HepG2 (cell line): ENCODE data around the gene IGF2BP1. TPM values are rescaled to one million over a fixed set of nuclear protein-coding genes. Genes with fewer than 3 reads are reported as not detected.

Experiments used
- CCDC6 ChIP-seq: sonication (generic); formaldehyde crosslinking; IDR thresholded peaks from 2 replicates; pipeline ENCODE4 v1.8.1; 2022; ENCODE audit warnings: mild to moderate bottlenecking, missing genetic modification reagents, moderate library complexity
- CERS6 ChIP-seq: sonication (generic); formaldehyde crosslinking; IDR thresholded peaks from 2 replicates; pipeline ENCODE4 v1.5.0; 2020; ENCODE audit warnings: missing genetic modification reagents
- CREB3 ChIP-seq: sonication (generic); formaldehyde crosslinking; IDR thresholded peaks from 2 replicates; pipeline ENCODE4 v1.5.0; 2020; ENCODE audit warnings: missing genetic modification reagents
- MEIS1 ChIP-seq: sonication (generic); formaldehyde crosslinking; IDR thresholded peaks from 2 replicates; pipeline ENCODE4 v1.9.0; 2021; ENCODE audit warnings: mild to moderate bottlenecking, missing genetic modification reagents, moderate library complexity, borderline replicate concordance
- NR0B2 ChIP-seq: sonication (generic); formaldehyde crosslinking; IDR thresholded peaks from 2 replicates; pipeline ENCODE4 v1.4.0; 2020; ENCODE audit warnings: mild to moderate bottlenecking, missing genetic modification reagents
- POLR2AphosphoS2 ChIP-seq: IDR thresholded peaks from 2 replicates; pipeline ENCODE4 v1.6.1; 2011; ENCODE audit warnings: low read depth, low read length, improper control_type of control experiment
- SALL2 ChIP-seq: sonication (generic); formaldehyde crosslinking; IDR thresholded peaks from 2 replicates; pipeline ENCODE4 v1.8.1; 2023; ENCODE audit warnings: mild to moderate bottlenecking, missing genetic modification reagents, inconsistent platforms
- ZBTB25 ChIP-seq: IDR thresholded peaks from 2 replicates; pipeline ENCODE4 v1.6.1; 2018; ENCODE audit warnings: missing genetic modification reagents
- ZFX ChIP-seq: sonication (generic); formaldehyde crosslinking; IDR thresholded peaks from 2 replicates; pipeline ENCODE4 v1.4.0; 2020; ENCODE audit warnings: mild to moderate bottlenecking, low read depth, missing genetic modification reagents, moderate library complexity
- ZNF136 ChIP-seq: sonication (generic); formaldehyde crosslinking; IDR thresholded peaks from 2 replicates; pipeline ENCODE4 v1.8.1; 2022; ENCODE audit warnings: low read depth, mild to moderate bottlenecking, moderate library complexity, missing genetic modification reagents
- ZNF24 ChIP-seq: fragments of 450-650 bp; IDR thresholded peaks from 2 replicates; pipeline ENCODE4 v1.6.1; 2017; ENCODE audit warnings: antibody characterized with exemption, mild to moderate bottlenecking
- ZNF549 ChIP-seq: sonication (generic); formaldehyde crosslinking; IDR thresholded peaks from 2 replicates; pipeline ENCODE4 v1.5.0; 2020; ENCODE audit warnings: missing genetic modification reagents
- ZNF580 ChIP-seq: IDR thresholded peaks from 2 replicates; pipeline ENCODE4 v1.6.1; 2016; ENCODE audit warnings: low read depth, borderline replicate concordance
- polyA plus RNA-seq, 8 experiments: library from polyadenylated mRNA; depleted of rRNA in 3 of 8; stranded (reverse) in 7 of 8; unstranded in 1 of 8; fragments of >200 nt; fragmentation: Illumina TruSeq in 4 of 8; extraction: Trizol in 4 of 8; gene quantifications; 2 replicates each; pipeline versions ENCODE4 v1.2.1 to v1.2.3, GENCODE V29; 2011 to 2016; ENCODE audit warnings: low read depth in 4 of 8, missing spikeins in 1 of 8, mixed read lengths in 1 of 8; ENCODE audit not compliant: insufficient read depth in 1 of 8
- total RNA-seq, 5 experiments: library from RNA; depleted of rRNA; stranded (reverse); fragments of >200 nt; fragmentation: Illumina TruSeq; extraction: Trizol; gene quantifications; 2 replicates each; pipeline ENCODE4 v1.2.3, GENCODE V29; 2016; ENCODE audit warnings: low read depth in 1 of 5
- TF ChIP-seq, protein P1 (sequence below): sonication (generic); formaldehyde crosslinking; IDR thresholded peaks from 2 replicates; pipeline ENCODE4 v1.4.0; 2020; ENCODE audit warnings: missing genetic modification reagents, borderline replicate concordance
- TF ChIP-seq, protein P2 (sequence below): sonication (generic); formaldehyde crosslinking; IDR thresholded peaks from 2 replicates; pipeline ENCODE4 v1.4.0; 2020; ENCODE audit warnings: missing genetic modification reagents, borderline replicate concordance

IGF2BP1 gene
- total and polyA plus RNA-seq, 2 of the 13 experiments (the other 11 are each of a cell fraction or from before 2014, with no cell fraction given) = 29.7 to 75.1 TPM

DNA sequence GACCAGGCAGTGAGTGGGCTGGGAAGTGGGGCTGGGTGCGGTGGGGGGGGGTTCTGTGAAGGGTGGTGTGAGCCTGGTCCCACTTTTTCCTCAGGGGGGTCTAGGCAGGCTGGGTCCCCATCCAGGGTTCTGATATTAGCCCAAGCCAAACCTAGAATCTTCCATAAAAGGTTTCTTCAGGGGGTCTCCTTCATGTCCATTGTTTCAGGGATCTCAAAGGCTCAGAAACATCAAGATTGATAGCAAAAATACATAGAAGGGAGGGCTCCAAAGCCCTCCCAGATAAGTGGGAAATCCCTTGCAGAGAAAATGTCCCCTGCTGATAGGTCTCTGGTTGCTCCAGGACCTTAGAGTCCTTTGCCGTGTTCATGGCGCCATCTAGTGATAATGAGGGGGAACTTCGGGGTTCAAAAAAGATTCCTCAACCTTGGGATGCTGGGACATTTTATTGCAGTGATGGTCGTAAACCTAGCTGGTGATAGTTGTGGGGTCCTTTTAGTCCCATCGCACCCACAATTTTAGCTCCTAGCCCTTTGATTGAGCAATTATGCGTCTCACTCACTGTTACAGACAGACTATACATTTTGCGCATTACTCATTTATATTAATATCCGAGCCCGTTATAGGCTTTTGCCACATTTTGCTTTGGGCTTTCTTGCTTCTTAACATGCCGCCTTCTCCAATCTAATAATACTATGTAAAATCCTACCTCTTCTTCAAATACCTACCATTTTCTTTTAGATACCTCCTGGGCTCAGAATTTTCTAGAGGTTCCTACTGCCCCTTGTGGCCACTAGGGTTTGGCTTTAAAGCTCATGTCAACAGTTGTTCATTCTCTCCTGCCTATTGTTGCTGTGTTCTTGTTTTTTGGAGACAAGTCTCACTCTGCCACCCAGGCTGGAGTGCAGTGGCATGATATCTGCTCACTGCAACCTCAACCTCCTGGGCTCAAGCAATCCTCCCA, 35.1 kb downstream of the IGF2BP1 start (continued):
- TF ChIP-seq POLR2AphosphoS2 = no peak
- TF ChIP-seq ZNF580 = no peak
- TF ChIP-seq, protein P1, sequence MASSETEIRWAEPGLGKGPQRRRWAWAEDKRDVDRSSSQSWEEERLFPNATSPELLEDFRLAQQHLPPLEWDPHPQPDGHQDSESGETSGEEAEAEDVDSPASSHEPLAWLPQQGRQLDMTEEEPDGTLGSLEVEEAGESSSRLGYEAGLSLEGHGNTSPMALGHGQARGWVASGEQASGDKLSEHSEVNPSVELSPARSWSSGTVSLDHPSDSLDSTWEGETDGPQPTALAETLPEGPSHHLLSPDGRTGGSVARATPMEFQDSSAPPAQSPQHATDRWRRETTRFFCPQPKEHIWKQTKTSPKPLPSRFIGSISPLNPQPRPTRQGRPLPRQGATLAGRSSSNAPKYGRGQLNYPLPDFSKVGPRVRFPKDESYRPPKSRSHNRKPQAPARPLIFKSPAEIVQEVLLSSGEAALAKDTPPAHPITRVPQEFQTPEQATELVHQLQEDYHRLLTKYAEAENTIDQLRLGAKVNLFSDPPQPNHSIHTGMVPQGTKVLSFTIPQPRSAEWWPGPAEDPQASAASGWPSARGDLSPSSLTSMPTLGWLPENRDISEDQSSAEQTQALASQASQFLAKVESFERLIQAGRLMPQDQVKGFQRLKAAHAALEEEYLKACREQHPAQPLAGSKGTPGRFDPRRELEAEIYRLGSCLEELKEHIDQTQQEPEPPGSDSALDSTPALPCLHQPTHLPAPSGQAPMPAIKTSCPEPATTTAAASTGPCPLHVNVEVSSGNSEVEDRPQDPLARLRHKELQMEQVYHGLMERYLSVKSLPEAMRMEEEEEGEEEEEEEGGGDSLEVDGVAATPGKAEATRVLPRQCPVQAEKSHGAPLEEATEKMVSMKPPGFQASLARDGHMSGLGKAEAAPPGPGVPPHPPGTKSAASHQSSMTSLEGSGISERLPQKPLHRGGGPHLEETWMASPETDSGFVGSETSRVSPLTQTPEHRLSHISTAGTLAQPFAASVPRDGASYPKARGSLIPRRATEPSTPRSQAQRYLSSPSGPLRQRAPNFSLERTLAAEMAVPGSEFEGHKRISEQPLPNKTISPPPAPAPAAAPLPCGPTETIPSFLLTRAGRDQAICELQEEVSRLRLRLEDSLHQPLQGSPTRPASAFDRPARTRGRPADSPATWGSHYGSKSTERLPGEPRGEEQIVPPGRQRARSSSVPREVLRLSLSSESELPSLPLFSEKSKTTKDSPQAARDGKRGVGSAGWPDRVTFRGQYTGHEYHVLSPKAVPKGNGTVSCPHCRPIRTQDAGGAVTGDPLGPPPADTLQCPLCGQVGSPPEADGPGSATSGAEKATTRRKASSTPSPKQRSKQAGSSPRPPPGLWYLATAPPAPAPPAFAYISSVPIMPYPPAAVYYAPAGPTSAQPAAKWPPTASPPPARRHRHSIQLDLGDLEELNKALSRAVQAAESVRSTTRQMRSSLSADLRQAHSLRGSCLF (CRISPR knock-in tag) = no peak
- TF ChIP-seq ZBTB25 = peak; percentile 55
- TF ChIP-seq ZFX = no peak
- no peak for TF ChIP-seq CCDC6
- TF ChIP-seq NR0B2 = no peak
- no peak for TF ChIP-seq ZNF24
- TF ChIP-seq, protein P2, sequence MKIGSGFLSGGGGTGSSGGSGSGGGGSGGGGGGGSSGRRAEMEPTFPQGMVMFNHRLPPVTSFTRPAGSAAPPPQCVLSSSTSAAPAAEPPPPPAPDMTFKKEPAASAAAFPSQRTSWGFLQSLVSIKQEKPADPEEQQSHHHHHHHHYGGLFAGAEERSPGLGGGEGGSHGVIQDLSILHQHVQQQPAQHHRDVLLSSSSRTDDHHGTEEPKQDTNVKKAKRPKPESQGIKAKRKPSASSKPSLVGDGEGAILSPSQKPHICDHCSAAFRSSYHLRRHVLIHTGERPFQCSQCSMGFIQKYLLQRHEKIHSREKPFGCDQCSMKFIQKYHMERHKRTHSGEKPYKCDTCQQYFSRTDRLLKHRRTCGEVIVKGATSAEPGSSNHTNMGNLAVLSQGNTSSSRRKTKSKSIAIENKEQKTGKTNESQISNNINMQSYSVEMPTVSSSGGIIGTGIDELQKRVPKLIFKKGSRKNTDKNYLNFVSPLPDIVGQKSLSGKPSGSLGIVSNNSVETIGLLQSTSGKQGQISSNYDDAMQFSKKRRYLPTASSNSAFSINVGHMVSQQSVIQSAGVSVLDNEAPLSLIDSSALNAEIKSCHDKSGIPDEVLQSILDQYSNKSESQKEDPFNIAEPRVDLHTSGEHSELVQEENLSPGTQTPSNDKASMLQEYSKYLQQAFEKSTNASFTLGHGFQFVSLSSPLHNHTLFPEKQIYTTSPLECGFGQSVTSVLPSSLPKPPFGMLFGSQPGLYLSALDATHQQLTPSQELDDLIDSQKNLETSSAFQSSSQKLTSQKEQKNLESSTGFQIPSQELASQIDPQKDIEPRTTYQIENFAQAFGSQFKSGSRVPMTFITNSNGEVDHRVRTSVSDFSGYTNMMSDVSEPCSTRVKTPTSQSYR (CRISPR knock-in tag) = no peak
- TF ChIP-seq CERS6 (CRISPR knock-in tag) = no peak
- no peak for TF ChIP-seq MEIS1 (CRISPR knock-in tag)
- no peak for TF ChIP-seq ZNF136
- no peak for TF ChIP-seq ZNF549 (CRISPR knock-in tag)
- TF ChIP-seq SALL2 = no peak
- TF ChIP-seq CREB3 (CRISPR knock-in tag) = no peak
